ENCODE measurements around the gene ACTN4.

The ACTN4 gene

GRCh38 chr19:38774181-38774950 lies 126.9 kb downstream of the ACTN4 start:
- DNase-seq = no peak

- DNase-seq = no peak
Observed at GRCh38 chr19:38778733-38779132, 131.3 kb downstream of the ACTN4 start.

- no peak for DNase-seq
Observed at GRCh38 chr19:38780443-38780842, 133.0 kb downstream of the ACTN4 start.

GRCh38 chr19:38781058-38781457 lies 133.6 kb downstream of the ACTN4 start:
- no peak for DNase-seq
